ENCODE measurements around the gene C1GALT1.

- no peak for TF ChIP-seq POLR2A (IDR thresholded peaks at IDR 0.05)
- TF ChIP-seq, protein P1, sequence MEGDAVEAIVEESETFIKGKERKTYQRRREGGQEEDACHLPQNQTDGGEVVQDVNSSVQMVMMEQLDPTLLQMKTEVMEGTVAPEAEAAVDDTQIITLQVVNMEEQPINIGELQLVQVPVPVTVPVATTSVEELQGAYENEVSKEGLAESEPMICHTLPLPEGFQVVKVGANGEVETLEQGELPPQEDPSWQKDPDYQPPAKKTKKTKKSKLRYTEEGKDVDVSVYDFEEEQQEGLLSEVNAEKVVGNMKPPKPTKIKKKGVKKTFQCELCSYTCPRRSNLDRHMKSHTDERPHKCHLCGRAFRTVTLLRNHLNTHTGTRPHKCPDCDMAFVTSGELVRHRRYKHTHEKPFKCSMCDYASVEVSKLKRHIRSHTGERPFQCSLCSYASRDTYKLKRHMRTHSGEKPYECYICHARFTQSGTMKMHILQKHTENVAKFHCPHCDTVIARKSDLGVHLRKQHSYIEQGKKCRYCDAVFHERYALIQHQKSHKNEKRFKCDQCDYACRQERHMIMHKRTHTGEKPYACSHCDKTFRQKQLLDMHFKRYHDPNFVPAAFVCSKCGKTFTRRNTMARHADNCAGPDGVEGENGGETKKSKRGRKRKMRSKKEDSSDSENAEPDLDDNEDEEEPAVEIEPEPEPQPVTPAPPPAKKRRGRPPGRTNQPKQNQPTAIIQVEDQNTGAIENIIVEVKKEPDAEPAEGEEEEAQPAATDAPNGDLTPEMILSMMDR (IDR thresholded peaks at IDR 0.05), result no peak
Measured at GRCh38 chr7:7201578-7202374, 19.4 kb downstream of the C1GALT1 start.

Data from adrenal gland (tissue), 5 donors.